Measurements from ENCODE around the gene N4BP3. TPM values are rescaled to one million over a fixed set of nuclear protein-coding genes. Genes with fewer than 3 reads are reported as not detected.

The N4BP3 gene, protein sequence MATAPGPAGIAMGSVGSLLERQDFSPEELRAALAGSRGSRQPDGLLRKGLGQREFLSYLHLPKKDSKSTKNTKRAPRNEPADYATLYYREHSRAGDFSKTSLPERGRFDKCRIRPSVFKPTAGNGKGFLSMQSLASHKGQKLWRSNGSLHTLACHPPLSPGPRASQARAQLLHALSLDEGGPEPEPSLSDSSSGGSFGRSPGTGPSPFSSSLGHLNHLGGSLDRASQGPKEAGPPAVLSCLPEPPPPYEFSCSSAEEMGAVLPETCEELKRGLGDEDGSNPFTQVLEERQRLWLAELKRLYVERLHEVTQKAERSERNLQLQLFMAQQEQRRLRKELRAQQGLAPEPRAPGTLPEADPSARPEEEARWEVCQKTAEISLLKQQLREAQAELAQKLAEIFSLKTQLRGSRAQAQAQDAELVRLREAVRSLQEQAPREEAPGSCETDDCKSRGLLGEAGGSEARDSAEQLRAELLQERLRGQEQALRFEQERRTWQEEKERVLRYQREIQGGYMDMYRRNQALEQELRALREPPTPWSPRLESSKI
- 0.71 and 0.83 TPM in 2 replicates for total RNA-seq

DNA sequence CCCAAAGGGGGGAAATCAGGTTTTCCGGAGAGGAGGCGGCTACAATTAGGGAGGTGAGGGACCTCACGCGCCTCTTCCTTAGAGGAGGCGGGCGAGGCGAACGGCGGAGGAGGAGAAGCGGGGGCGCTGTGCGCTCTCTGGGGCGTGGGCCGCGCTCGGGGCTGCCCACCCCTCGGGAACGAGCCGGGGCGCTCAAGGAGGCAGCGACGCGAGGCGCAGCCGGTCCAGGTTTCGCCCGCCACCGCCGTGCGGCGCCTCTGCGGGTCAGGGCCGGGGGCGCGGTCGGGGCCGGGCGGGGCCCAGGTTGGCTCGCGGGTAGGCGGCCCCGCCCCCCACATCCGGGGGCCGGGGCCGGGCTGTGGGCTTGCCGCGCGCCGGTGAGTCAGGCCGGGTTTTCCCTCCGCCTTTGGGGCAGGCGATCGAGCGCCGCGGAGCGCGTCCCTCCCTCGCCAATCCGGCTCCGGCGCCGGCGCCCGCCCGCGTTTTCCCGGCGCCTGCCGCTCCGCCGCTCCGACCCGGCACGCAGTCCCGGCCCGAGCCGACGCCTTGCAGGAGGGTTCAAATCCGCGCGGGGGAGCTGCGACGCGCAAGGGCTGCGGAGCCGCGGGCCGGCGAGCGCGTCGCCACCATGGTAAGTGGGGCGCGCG lies at the start of gene N4BP3:
Gene N4BP3 (plus strand): TSS at position 392 of the 647 bp plus-strand sequence. CDS start 6,052 bp downstream, outside the sequence.

DNA sequence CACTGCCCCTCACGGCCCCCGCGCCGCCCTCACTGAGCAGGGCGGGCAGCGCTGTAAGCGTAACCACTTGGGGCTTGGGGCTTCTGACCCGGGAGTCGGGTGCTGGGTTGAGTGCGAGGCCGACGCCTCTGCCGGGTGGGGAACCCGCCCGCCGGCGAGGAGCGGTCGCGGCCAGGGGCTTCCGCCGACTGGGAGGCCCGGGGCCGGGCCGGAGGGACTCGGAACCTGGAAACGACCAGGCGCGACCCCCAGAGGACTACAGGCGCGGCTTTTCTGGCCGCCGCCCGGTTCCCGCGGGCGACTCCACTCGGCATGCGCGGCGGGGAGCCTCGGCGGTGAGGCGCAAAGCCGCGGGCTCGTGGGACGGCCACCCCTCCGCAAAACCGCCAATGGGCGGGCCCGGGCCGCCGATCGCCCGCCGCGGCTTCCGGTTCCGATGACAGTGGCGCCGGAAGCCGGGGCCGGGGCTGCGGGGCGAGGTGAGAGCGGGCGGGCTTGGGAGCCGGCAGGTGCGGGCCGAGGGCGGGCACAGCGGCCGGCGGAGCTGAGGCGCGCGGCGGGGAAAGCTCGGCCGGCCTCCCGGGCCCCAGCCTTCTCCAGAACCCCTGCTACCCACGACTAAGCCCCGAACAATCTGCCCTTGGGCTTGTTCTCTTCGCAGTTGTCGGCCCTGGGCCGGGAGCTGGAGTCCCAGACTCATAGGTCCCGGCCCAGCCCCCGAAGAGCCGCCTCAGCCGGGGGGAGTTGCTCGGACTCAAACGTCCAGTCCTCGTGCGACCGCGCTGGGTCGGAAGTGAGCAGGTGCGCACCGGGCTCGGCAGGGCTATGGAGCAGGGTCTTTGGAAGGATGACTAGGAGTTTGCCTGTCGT lies 17.5 kb downstream of the N4BP3 start, which contains the start of gene RMND5B:
Gene RMND5B (plus strand): TSS at position 439 of the 870 bp plus-strand sequence. CDS start 7,106 bp downstream, outside the sequence.

DNA sequence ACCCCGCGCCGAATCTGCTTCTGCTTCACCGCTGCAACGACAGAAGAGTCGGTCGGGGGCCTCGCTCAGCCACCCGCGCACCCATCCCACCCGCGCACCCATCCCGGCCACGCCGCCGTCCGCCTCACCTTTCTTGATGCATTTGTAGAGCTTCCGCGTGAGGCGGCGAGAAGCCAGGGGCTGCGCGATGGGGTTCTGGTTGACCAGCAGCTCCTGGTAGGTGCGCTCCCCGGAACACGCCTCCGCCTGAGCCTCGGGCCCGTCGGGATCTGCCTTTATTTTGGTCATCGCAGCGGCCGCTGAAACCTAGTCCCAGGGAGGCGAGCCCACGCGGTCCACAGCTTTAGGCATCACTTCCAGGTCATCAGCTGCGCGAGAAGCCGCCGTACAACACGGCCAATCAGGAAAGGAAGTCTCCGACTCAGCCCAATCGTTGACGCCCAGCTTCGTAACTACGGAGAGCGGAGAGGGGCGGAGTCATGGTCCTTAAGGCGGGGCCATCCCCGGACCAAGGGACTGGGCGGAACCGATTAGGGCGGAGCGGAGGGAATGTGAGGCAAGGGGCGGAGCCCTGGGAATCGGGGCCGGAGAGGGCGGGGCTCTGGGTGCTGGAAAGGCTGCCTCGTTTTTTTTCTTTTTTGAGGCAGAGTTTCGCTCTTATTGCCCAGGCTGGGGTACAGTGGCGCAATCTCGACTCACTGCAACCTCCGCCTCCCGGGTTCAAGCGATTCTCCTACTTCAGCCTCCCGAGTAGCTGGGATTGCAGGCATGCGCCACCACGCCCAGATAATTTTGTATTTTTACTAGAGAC lies 40.4 kb downstream of the N4BP3 start, which contains the start of gene NHP2:
Gene NHP2 (minus strand): TSS at position 356 of the 811 bp plus-strand sequence. CDS start 68 bp downstream, at position 288.

Other genes starting within 250 kb of the N4BP3 start
- gene PROP1, start 117.3 kb upstream of the N4BP3 start, total RNA-seq = not detected in 2 replicates
- 17.6 and 20.6 TPM in 2 replicates for gene RMND5B, start 17.5 kb downstream of the N4BP3 start, total RNA-seq
- 91.4 and 95.0 TPM in 2 replicates for gene NHP2, start 40.4 kb downstream of the N4BP3 start, total RNA-seq
- not detected in 2 replicates for gene GMCL2, start 73.8 kb downstream of the N4BP3 start, total RNA-seq
- 30.0 and 44.9 TPM in 2 replicates for gene HNRNPAB, start 91.0 kb downstream of the N4BP3 start, total RNA-seq
- 29.7 and 32.9 TPM in 2 replicates for gene PHYKPL, start 119.3 kb downstream of the N4BP3 start, total RNA-seq

Data from smooth muscle cell of bladder (primary cell).